ENCODE data around the gene ZNF217. TPM values are rescaled to one million over a fixed set of nuclear protein-coding genes. Genes with fewer than 3 reads are reported as not detected.
A peak's percentile ranks its signal among the peaks of the same experiment; 100 is the strongest.
"Not testable (repeated sequence)": the region's sequence is repeated elsewhere in the genome, so short reads cannot be mapped to it uniquely, and the experiment has no call there.

ZNF217 gene
- total and polyA plus RNA-seq, 8 donors: 6.3 to 40.2 (median 25.9) TPM

DNA sequence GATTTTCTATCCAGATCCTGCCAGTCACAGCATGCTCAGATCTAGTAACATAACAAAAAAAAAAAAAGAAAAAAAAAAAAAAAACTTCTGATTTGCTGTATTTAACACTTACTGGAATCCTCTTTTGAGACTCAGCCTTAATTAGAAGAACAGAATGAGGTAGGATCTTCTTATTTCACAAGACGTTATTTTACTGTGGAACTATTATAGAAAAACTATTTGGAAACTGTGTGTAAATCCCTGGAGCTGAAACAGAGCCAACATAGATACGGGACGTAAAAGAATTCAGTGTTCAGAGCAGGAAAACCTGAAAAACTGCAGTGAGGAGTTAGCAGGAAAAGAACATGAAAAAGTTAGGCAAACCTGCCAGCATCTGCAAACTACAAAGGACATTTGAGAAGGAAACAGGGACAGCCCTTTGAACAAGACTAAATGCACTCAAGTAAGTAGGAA is 3.4 kb upstream of the ZNF217 start:
- H3K9me3 ChIP-seq: no peaks in the 10 kb centered on the region
- 11 to 18% (median 15%) methylated on average over 3 of the region's 3 CpGs for WGBS, 5 donors
- peak overlapping the region; percentile 11 to 100 (median 100) for H3K27ac ChIP-seq
- DNase-seq: peak; percentile 21 to 80
- H3K4me1 ChIP-seq: peaks cover 0 to 42% (median 19%) of the 10 kb centered on the region in 4 donors
- peak overlapping the region in 1 of 4 donors; percentile 16 for H3K4me3 ChIP-seq
- intact Hi-C loops (cut with DNase I; ENCODE audit: low total_unique reads): no loop called here
- no peaks in the 10 kb centered on the region for H3K36me3 ChIP-seq
- TF ChIP-seq POLR2A (IDR thresholded peaks at IDR 0.05): no peak
- no peak for TF ChIP-seq POLR2AphosphoS5 (IDR thresholded peaks at IDR 0.05)
- TF ChIP-seq EP300 (IDR thresholded peaks at IDR 0.05): no peak
- H3K27me3 ChIP-seq: no peaks in the 10 kb centered on the region

DNA sequence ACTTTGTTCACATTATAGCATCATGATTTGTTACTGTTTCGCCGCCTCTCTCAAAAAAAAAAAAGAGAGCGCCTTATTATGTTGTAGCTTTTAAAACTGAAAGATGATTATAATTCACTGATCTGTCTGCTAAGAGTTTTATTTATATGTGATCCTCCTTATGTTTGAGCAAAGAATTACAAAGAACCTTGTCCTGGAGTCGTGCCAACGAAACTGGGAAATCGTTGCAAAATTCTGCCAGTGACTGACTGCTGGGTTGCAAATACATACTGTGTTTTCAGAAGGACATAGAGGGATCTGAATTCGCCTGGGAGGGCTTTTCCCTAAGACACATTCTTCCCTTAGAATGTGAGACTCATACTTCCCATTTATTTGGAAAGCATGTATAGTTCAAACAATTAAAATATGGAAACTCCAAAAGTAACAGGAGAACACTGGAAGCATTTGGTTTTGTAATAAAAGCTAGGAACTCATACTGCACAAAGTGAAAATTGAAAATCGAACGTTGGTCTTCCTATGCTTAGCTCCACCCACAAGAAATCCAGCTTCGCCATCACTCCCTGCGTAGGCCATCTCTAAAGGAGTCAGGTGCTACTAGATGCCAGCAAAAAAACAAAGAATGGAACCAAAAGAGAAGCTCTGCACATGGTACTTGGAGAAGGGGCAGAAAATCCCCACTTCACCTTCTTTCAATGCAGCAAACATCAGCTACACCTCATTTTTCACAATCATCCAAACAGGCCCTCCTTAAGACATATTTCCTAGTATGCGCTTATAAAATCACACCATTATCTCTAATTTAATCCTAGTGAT is 2.8 kb upstream of the ZNF217 start:
- intact Hi-C loops (cut with DNase I; ENCODE audit: low total_unique reads); H3K27me3 ChIP-seq; H3K36me3 ChIP-seq; H3K9me3 ChIP-seq: not testable (repeated sequence)
- Histone ChIP-seq H3K4me1 (peaks cover 0 to 47% (median 19%) of the 10 kb centered on the region in 4 donors), H3K27ac (peak overlapping the region; percentile 61 to 100 (median 100)), H3K4me3 (peak overlapping the region in 2 of 4 donors; percentile 5 to 16)
- peak in 1 of 2 donors; percentile 26 for DNase-seq
- 16 to 28% (median 22%) methylated on average over 12 of the region's 12 CpGs for WGBS, 5 donors

DNA sequence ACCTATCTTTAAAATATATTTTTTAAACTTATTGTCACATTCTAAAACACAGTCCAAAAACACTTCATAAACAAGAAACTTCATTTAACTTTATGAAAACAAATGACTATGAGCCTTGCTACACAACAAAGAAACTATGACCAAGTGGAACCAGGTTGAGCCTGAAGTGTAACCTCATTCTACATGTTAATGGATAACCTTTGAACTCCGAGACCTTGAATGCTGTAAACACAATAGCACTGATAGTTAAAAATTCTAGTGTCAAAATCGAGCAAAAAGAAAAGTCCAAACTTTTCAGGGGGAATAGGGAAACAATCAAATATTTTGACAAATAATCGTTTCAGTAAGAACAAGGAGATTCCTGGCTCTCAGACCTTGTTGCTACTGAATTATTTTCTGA is 2.1 kb upstream of the ZNF217 start:
- WGBS, 5 donors: 9 to 34% (median 25%) methylated on average over 2 to 3 of the region's 3 CpGs
- peak overlapping the region in 4 of 5 donors; percentile 99 to 100 (median 100) for H3K27ac ChIP-seq
- DNase-seq: peak in 1 of 2 donors; percentile 69
- H3K9me3 ChIP-seq; H3K36me3 ChIP-seq; intact Hi-C loops (cut with DNase I; ENCODE audit: low total_unique reads); H3K27me3 ChIP-seq; H3K4me3 ChIP-seq: not testable (repeated sequence)
- H3K4me1 ChIP-seq: peaks cover 0 to 53% (median 19%) of the 10 kb centered on the region in 4 donors

DNA sequence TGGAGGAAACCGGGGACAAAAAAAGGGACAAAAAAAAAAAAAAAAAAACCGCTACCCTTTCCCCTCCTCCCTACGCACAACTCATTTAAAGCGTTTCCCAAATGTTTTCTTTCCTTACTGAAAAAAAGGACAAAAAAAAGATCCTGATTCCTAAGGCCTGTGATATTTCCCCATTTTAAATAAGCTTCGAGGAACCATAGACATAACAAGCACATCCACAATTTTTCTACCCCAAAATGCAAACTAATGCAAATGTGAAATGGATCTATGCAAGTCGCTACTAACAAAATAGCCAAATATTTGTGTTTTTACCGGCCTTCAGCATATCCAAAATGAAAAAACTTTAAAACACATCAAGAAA is 1.4 kb upstream of the ZNF217 start:
- Histone ChIP-seq H3K27ac (peak overlapping the region in 4 of 5 donors; percentile 99 to 100 (median 100)), H3K36me3 (no peaks in the 10 kb centered on the region), H3K4me1 (peaks cover 0 to 57% (median 23%) of the 10 kb centered on the region in 4 donors), H3K9me3 (no peaks in the 10 kb centered on the region), H3K4me3 (peak overlapping the region; percentile 63 to 94 (median 80)), H3K27me3 (no peaks in the 10 kb centered on the region)
- DNase-seq: no peak
- intact Hi-C loops (cut with DNase I; ENCODE audit: low total_unique reads): no loop called here
- no peak for TF ChIP-seq POLR2A (IDR thresholded peaks at IDR 0.05)
- TF ChIP-seq POLR2AphosphoS5 (IDR thresholded peaks at IDR 0.05): no peak
- TF ChIP-seq, protein P1, sequence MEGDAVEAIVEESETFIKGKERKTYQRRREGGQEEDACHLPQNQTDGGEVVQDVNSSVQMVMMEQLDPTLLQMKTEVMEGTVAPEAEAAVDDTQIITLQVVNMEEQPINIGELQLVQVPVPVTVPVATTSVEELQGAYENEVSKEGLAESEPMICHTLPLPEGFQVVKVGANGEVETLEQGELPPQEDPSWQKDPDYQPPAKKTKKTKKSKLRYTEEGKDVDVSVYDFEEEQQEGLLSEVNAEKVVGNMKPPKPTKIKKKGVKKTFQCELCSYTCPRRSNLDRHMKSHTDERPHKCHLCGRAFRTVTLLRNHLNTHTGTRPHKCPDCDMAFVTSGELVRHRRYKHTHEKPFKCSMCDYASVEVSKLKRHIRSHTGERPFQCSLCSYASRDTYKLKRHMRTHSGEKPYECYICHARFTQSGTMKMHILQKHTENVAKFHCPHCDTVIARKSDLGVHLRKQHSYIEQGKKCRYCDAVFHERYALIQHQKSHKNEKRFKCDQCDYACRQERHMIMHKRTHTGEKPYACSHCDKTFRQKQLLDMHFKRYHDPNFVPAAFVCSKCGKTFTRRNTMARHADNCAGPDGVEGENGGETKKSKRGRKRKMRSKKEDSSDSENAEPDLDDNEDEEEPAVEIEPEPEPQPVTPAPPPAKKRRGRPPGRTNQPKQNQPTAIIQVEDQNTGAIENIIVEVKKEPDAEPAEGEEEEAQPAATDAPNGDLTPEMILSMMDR (IDR thresholded peaks at IDR 0.05): no peak
- TF ChIP-seq EP300 (IDR thresholded peaks at IDR 0.05): no peak
- WGBS, 5 donors: 4 to 14% (median 8%) methylated on average over 7 of the region's 7 CpGs

DNA sequence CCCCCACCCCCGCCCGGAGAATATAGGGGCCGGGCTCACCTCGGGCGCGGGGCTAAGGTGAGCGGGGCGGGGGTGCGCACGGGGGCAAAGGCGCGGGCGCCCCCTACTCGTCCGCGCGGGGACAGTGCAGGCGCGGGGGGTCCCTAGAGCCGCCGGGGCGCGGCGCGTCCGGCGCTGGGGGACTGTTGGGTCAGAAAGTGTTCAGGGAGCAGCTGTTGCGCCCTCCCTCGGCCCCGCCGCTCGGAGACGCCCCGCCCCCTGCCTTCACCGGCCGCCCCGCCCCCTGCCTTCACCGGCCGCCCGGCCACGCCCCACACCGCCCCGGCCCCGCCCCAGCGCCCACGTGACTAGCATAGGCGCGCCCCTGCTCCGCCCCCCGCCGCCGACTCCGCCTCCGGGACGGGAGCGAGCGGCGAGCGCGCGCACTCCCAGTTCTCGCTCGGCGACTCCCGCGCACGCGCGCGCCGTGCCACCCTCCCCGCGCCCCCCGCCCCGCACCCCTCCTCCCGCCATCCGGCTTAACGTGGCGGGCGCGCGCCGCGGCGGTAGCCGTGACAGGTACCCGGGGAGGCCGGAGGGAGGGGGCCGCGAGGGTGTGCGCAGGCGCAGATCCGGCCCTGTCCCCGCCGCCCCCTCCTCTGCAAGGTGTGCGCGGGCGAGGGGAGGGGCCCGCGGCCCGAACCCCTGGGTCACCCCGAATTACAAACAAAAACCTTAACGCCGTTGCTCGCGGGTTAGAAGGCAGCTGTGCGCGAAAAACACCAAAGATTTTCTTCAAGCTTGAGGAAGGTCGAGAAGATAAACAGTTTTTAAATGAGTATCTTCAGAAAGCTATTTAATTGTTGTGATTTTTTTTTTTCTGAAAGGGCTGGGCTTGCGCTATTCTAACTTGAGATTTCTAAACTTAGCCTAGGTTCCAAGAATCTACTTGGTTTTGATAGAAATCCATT is 704 bp upstream of the ZNF217 start:
- TF ChIP-seq, protein P1 (IDR thresholded peaks at IDR 0.05): peak in 1 of 7 experiments; percentile 34
- no peak for TF ChIP-seq EP300 (IDR thresholded peaks at IDR 0.05)
- peak in 2 of 3 donors; percentile 71 to 89 for TF ChIP-seq POLR2AphosphoS5 (IDR thresholded peaks at IDR 0.05)
- TF ChIP-seq POLR2A (IDR thresholded peaks at IDR 0.05): no peak
- H3K36me3 ChIP-seq: no peaks in the 10 kb centered on the region
- H3K27ac ChIP-seq: peak overlapping the region; percentile 99 to 100 (median 100)
- intact Hi-C loops (cut with DNase I; ENCODE audit: low total_unique reads): no loop called here
- H3K9me3 ChIP-seq: no peaks in the 10 kb centered on the region
- H3K4me3 ChIP-seq: peak overlapping the region; percentile 63 to 94 (median 80)
- peak; percentile 97 to 99 for DNase-seq
- peaks cover 0 to 61% (median 26%) of the 10 kb centered on the region in 4 donors for H3K4me1 ChIP-seq
- H3K27me3 ChIP-seq: no peaks in the 10 kb centered on the region
- 0 to 1% (median 0%) methylated on average over 16 to 110 of the region's 110 CpGs for WGBS, 5 donors
